GM23248 (cell line): ENCODE data around the gene PCDHGA7. TPM values are rescaled to one million over a fixed set of nuclear protein-coding genes. Genes with fewer than 3 reads are reported as not detected.

Experiments used
- DNase-seq: peaks from one replicate; pipeline ENCODE4 v3.0.0-alpha.2; 2015
- H2AFZ ChIP-seq: fragments of 200-600 bp; sonication (generic); 2 replicates; pipeline ENCODE4 v1.6.1; 2016; ENCODE audit warnings: antibody characterized with exemption
- H3F3A ChIP-seq: fragments of 200-600 bp; sonication (generic); 2 replicates; pipeline ENCODE4 v1.6.1; 2016; ENCODE audit warnings: mild to moderate bottlenecking, antibody characterized with exemption, mixed run types; ENCODE audit not compliant: insufficient read depth
- H3K27ac ChIP-seq: fragments of 200-600 bp; sonication (generic); 2 replicates; pipeline ENCODE4 v1.5.1; 2016; ENCODE audit warnings: mild to moderate bottlenecking
- H3K27me3 ChIP-seq: fragments of 200-600 bp; sonication (generic); replicated peaks from 2 replicates; pipeline ENCODE4 v1.6.1; 2016; ENCODE audit warnings: mild to moderate bottlenecking; ENCODE audit not compliant: insufficient read depth
- H3K36me3 ChIP-seq: fragments of 200-600 bp; sonication (generic); 2 replicates; pipeline ENCODE4 v1.6.1; 2016; ENCODE audit warnings: low read depth, mild to moderate bottlenecking
- H3K4me1 ChIP-seq: fragments of 200-600 bp; sonication (generic); 2 replicates; pipeline ENCODE4 v1.6.1; 2016; ENCODE audit warnings: mild to moderate bottlenecking; ENCODE audit not compliant: insufficient read depth
- H3K4me2 ChIP-seq: fragments of 200-600 bp; sonication (generic); one replicate; pipeline ENCODE4 v1.6.1; 2016; ENCODE audit warnings: mild to moderate bottlenecking; ENCODE audit not compliant: unreplicated experiment
- H3K4me3 ChIP-seq: fragments of 200-600 bp; sonication (generic); 2 replicates; pipeline ENCODE4 v1.5.1; 2016; ENCODE audit warnings: mild to moderate bottlenecking
- H3K79me2 ChIP-seq: fragments of 200-600 bp; sonication (generic); 2 replicates; pipeline ENCODE4 v1.6.1; 2016; ENCODE audit warnings: mild to moderate bottlenecking; ENCODE audit not compliant: insufficient read depth
- H3K9ac ChIP-seq: fragments of 200-600 bp; sonication (generic); 2 replicates; pipeline ENCODE4 v1.6.1; 2016; ENCODE audit warnings: mild to moderate bottlenecking
- H3K9me2 ChIP-seq: fragments of 200-600 bp; sonication (generic); 2 replicates; pipeline ENCODE4 v1.6.1; 2016; ENCODE audit warnings: mixed run types, mild to moderate bottlenecking, moderate library complexity; ENCODE audit not compliant: insufficient read depth
- H3K9me3 ChIP-seq: fragments of 200-600 bp; sonication (generic); one replicate; pipeline ENCODE4 v1.6.1; 2017; ENCODE audit warnings: low read depth
- H4K20me1 ChIP-seq: fragments of 200-600 bp; sonication (generic); 2 replicates; pipeline ENCODE4 v1.6.0; 2016; ENCODE audit not compliant: insufficient read depth
- EZH2 ChIP-seq: fragments of 200-600 bp; sonication (generic); IDR thresholded peaks from 2 replicates; pipeline ENCODE4 v1.6.1; 2018; ENCODE audit warnings: antibody characterized with exemption, mild to moderate bottlenecking; ENCODE audit not compliant: insufficient read depth, poor library complexity, severe bottlenecking
- EZH2phosphoT487 ChIP-seq: fragments of 200-600 bp; sonication (generic); IDR thresholded peaks from 2 replicates; pipeline ENCODE4 v1.6.1; 2018; ENCODE audit warnings: antibody characterized with exemption, moderate library complexity, mild to moderate bottlenecking, low read depth; ENCODE audit not compliant: insufficient read depth
- WGBS, 2 experiments: methylation state at CpG; one replicate each; pipeline ENCODE4 v1.1.6; 2015 to 2017; ENCODE audit warnings: low lambda C conversion rate in 2 of 2, low coverage in 1 of 2; ENCODE audit errors: missing lambda C conversion rate in 2 of 2; 5-methylcytosine and 5-hydroxymethylcytosine counted together
- in situ Hi-C: fragments of 300-500 bp; cut with MboI; formaldehyde crosslinking; loops from 2 replicates; pipeline ENCODE4 v1.15.0; 2020
- polyA plus RNA-seq: library from polyadenylated mRNA; unstranded; fragments of >200 nt; fragmentation: Nextera tagmentation; extraction: Ambion mirVana; gene quantifications from 2 replicates; pipeline ENCODE4 v1.2.1, GENCODE V29; 2016
- total RNA-seq: library from RNA; depleted of rRNA; stranded (reverse); fragments of >200 nt; shearing (Covaris generic); gene quantifications from 2 replicates; pipeline ENCODE4 v1.2.3, GENCODE V29; 2014; rRNA removed

PCDHGA7 gene
- total and polyA plus RNA-seq, 2 experiments from 2014 or later = 0.43 to 1.1 TPM

DNA sequence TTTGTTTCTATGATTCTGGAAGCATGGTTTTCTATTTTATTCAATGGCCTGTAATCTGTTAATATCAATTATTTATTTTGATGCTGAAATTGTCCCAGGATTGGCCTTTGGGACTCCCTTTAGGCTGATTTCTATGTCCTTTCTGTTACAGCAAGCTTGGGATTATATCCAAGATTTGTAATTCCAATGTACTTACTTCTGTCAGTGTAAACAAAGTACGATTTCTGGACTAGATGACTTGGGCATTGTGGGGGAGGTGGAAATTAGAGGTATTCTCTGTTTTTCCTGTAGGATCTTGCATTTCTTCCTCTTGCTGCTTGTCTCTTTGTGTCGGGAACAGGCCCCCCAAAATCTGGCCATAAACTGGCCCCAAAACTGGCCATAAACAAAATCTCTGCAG, 51.5 kb downstream of the PCDHGA7 start:
- in situ Hi-C loops = no loop called here
- 52 to 54% methylated on average over 2 of the region's 2 CpGs for WGBS, 2 experiments
- no peak overlapping the region for H3K9ac ChIP-seq

More for the DNA sequence above, 51.5 kb downstream of the PCDHGA7 start:
- peak; percentile 71 for DNase-seq
- no peaks in the 10 kb centered on the region for H3K9me3 ChIP-seq
- H3K4me2 ChIP-seq = peak overlapping the region; percentile 59
- no peak for TF ChIP-seq EZH2
- no peak for TF ChIP-seq EZH2phosphoT487
- H3K4me3 ChIP-seq = 0 out of 2 replicates have a peak overlapping the region, but pooled peaks have one; percentile 23
- no peaks in the 10 kb centered on the region for H3K27me3 ChIP-seq
- peaks cover 20% of the 10 kb centered on the region for H3F3A ChIP-seq
- peaks cover 52% of the 10 kb centered on the region for H3K79me2 ChIP-seq
- H4K20me1 ChIP-seq = no peaks in the 10 kb centered on the region
- H3K36me3 ChIP-seq = no peaks in the 10 kb centered on the region
- H2AFZ ChIP-seq = no peak overlapping the region
- H3K4me1 ChIP-seq = peaks cover 29% of the 10 kb centered on the region
- no peaks in the 10 kb centered on the region for H3K9me2 ChIP-seq
- peak overlapping the region; percentile 8; the same call in 1 of the 2 replicates for H3K27ac ChIP-seq

Other genes starting within 250 kb of the PCDHGA7 start
Only the 30 nearest of the 36 such genes appear.
- 1.5 and 2.5 TPM in 2 replicates for gene PCDHB9, start 195.6 kb upstream of the PCDHGA7 start, total RNA-seq
- 1.3 and 1.9 TPM in 2 replicates for gene PCDHB9, start 195.6 kb upstream of the PCDHGA7 start, polyA plus RNA-seq
- gene PCDHB10, start 190.4 kb upstream of the PCDHGA7 start, total RNA-seq = 1.3 and 2.9 TPM in 2 replicates
- 0.86 and 1.3 TPM in 2 replicates for gene PCDHB10, start 190.4 kb upstream of the PCDHGA7 start, polyA plus RNA-seq
- 0.38 and 1.2 TPM in 2 replicates for gene PCDHB11, start 183.1 kb upstream of the PCDHGA7 start, total RNA-seq
- 1.1 TPM in 2 replicates for gene PCDHB11, start 183.1 kb upstream of the PCDHGA7 start, polyA plus RNA-seq
- 0.43 and 2.9 TPM in 2 replicates for gene PCDHB12, start 174.0 kb upstream of the PCDHGA7 start, total RNA-seq
- 0.48 and 0.53 TPM in 2 replicates for gene PCDHB12, start 174.0 kb upstream of the PCDHGA7 start, polyA plus RNA-seq
- gene PCDHB13, start 168.8 kb upstream of the PCDHGA7 start, total RNA-seq = 2.8 and 3.3 TPM in 2 replicates
- 1.6 and 2.0 TPM in 2 replicates for gene PCDHB13, start 168.8 kb upstream of the PCDHGA7 start, polyA plus RNA-seq
- 2.1 and 4.3 TPM in 2 replicates for gene PCDHB14, start 159.4 kb upstream of the PCDHGA7 start, total RNA-seq
- gene PCDHB14, start 159.4 kb upstream of the PCDHGA7 start, polyA plus RNA-seq = 1.7 and 2.1 TPM in 2 replicates
- 2.7 and 2.8 TPM in 2 replicates for gene PCDHB15, start 137.3 kb upstream of the PCDHGA7 start, total RNA-seq
- gene PCDHB15, start 137.3 kb upstream of the PCDHGA7 start, polyA plus RNA-seq = 1.5 and 1.9 TPM in 2 replicates
- gene SLC25A2, start 78.7 kb upstream of the PCDHGA7 start, total RNA-seq = not detected in 2 replicates
- not detected in 2 replicates for gene SLC25A2, start 78.7 kb upstream of the PCDHGA7 start, polyA plus RNA-seq
- 65.0 and 65.9 TPM in 2 replicates for gene TAF7, start 62.0 kb upstream of the PCDHGA7 start, total RNA-seq
- 104 and 114 TPM in 2 replicates for gene TAF7, start 62.0 kb upstream of the PCDHGA7 start, polyA plus RNA-seq
- 0.38 and 1.8 TPM in 2 replicates for gene PCDHGA1, start 52.2 kb upstream of the PCDHGA7 start, total RNA-seq
- gene PCDHGA1, start 52.2 kb upstream of the PCDHGA7 start, polyA plus RNA-seq = 0.63 and 0.72 TPM in 2 replicates
- 6.3 and 7.3 TPM in 2 replicates for gene PCDHGA2, start 44.0 kb upstream of the PCDHGA7 start, total RNA-seq
- 4.3 and 5.3 TPM in 2 replicates for gene PCDHGA2, start 44.0 kb upstream of the PCDHGA7 start, polyA plus RNA-seq
- 7.5 and 7.6 TPM in 2 replicates for gene PCDHGA3, start 38.9 kb upstream of the PCDHGA7 start, total RNA-seq
- gene PCDHGA3, start 38.9 kb upstream of the PCDHGA7 start, polyA plus RNA-seq = 4.0 and 5.4 TPM in 2 replicates
- 0.25 and 0.86 TPM in 2 replicates for gene PCDHGB1, start 32.6 kb upstream of the PCDHGA7 start, total RNA-seq
- 0.16 and 0.19 TPM in 2 replicates for gene PCDHGB1, start 32.6 kb upstream of the PCDHGA7 start, polyA plus RNA-seq
- gene PCDHGA4, start 27.7 kb upstream of the PCDHGA7 start, total RNA-seq = 10.8 and 13.9 TPM in 2 replicates
- gene PCDHGA4, start 27.7 kb upstream of the PCDHGA7 start, polyA plus RNA-seq = 8.1 and 8.6 TPM in 2 replicates
- gene PCDHGB2, start 22.7 kb upstream of the PCDHGA7 start, total RNA-seq = 2.2 and 2.5 TPM in 2 replicates
- 0.76 and 0.94 TPM in 2 replicates for gene PCDHGB2, start 22.7 kb upstream of the PCDHGA7 start, polyA plus RNA-seq
- 0.86 and 1.3 TPM in 2 replicates for gene PCDHGA5, start 18.6 kb upstream of the PCDHGA7 start, total RNA-seq
- 0.24 and 0.35 TPM in 2 replicates for gene PCDHGA5, start 18.6 kb upstream of the PCDHGA7 start, polyA plus RNA-seq
- gene PCDHGB3, start 12.5 kb upstream of the PCDHGA7 start, total RNA-seq = 2.8 and 4.0 TPM in 2 replicates
- gene PCDHGB3, start 12.5 kb upstream of the PCDHGA7 start, polyA plus RNA-seq = 0.95 and 1.2 TPM in 2 replicates
- gene PCDHGA6, start 8.9 kb upstream of the PCDHGA7 start, total RNA-seq = 5.4 and 5.8 TPM in 2 replicates
- gene PCDHGA6, start 8.9 kb upstream of the PCDHGA7 start, polyA plus RNA-seq = 2.1 and 2.6 TPM in 2 replicates
- 6.8 and 7.6 TPM in 2 replicates for gene PCDHGB4, start 5.0 kb downstream of the PCDHGA7 start, total RNA-seq
- 5.0 and 5.6 TPM in 2 replicates for gene PCDHGB4, start 5.0 kb downstream of the PCDHGA7 start, polyA plus RNA-seq
- gene PCDHGA8, start 9.9 kb downstream of the PCDHGA7 start, total RNA-seq = 0.86 and 1.5 TPM in 2 replicates
- gene PCDHGA8, start 9.9 kb downstream of the PCDHGA7 start, polyA plus RNA-seq = 0.25 and 0.69 TPM in 2 replicates
- gene PCDHGB5, start 15.2 kb downstream of the PCDHGA7 start, total RNA-seq = 13.2 and 14.9 TPM in 2 replicates
- gene PCDHGB5, start 15.2 kb downstream of the PCDHGA7 start, polyA plus RNA-seq = 15.0 and 15.7 TPM in 2 replicates
- 2.6 and 2.9 TPM in 2 replicates for gene PCDHGA9, start 20.0 kb downstream of the PCDHGA7 start, total RNA-seq
- gene PCDHGA9, start 20.0 kb downstream of the PCDHGA7 start, polyA plus RNA-seq = 0.61 and 0.71 TPM in 2 replicates
- 1.9 and 4.3 TPM in 2 replicates for gene PCDHGB6, start 25.3 kb downstream of the PCDHGA7 start, total RNA-seq
- gene PCDHGB6, start 25.3 kb downstream of the PCDHGA7 start, polyA plus RNA-seq = 3.0 and 3.2 TPM in 2 replicates
- 10.4 and 11.1 TPM in 2 replicates for gene PCDHGA10, start 30.2 kb downstream of the PCDHGA7 start, total RNA-seq
- gene PCDHGA10, start 30.2 kb downstream of the PCDHGA7 start, polyA plus RNA-seq = 4.6 and 5.4 TPM in 2 replicates
- gene PCDHGB7, start 34.9 kb downstream of the PCDHGA7 start, total RNA-seq = 14.2 and 14.8 TPM in 2 replicates
- 12.7 and 13.2 TPM in 2 replicates for gene PCDHGB7, start 34.9 kb downstream of the PCDHGA7 start, polyA plus RNA-seq
- gene PCDHGA11, start 38.3 kb downstream of the PCDHGA7 start, total RNA-seq = 21.7 and 25.3 TPM in 2 replicates
- 15.3 and 18.1 TPM in 2 replicates for gene PCDHGA11, start 38.3 kb downstream of the PCDHGA7 start, polyA plus RNA-seq
- 8.6 and 10.9 TPM in 2 replicates for gene PCDHGA12, start 47.8 kb downstream of the PCDHGA7 start, total RNA-seq
- gene PCDHGA12, start 47.8 kb downstream of the PCDHGA7 start, polyA plus RNA-seq = 6.7 and 8.5 TPM in 2 replicates
- gene PCDHGC3, start 93.2 kb downstream of the PCDHGA7 start, total RNA-seq = 44.6 and 53.1 TPM in 2 replicates
- 74.4 and 77.4 TPM in 2 replicates for gene PCDHGC3, start 93.2 kb downstream of the PCDHGA7 start, polyA plus RNA-seq
- gene PCDHGC4, start 102.3 kb downstream of the PCDHGA7 start, total RNA-seq = 0.38 and 0.54 TPM in 2 replicates
- gene PCDHGC4, start 102.3 kb downstream of the PCDHGA7 start, polyA plus RNA-seq = 0.11 and 0.16 TPM in 2 replicates
- gene PCDHGC5, start 106.3 kb downstream of the PCDHGA7 start, total RNA-seq = 2.2 and 3.2 TPM in 2 replicates
- gene PCDHGC5, start 106.3 kb downstream of the PCDHGA7 start, polyA plus RNA-seq = 1.8 and 2.5 TPM in 2 replicates